Neural cell (in vitro differentiated cells): ENCODE results near the gene TBRG1.

Source experiments
- EP300 ChIP-seq: fragments of 450-650 bp; conservative IDR thresholded peaks from 2 replicates; pipeline ENCODE4 v1.6.1; 2014; ENCODE audit warnings: antibody characterized with exemption, mild to moderate bottlenecking, moderate library complexity; ENCODE audit not compliant: poor library complexity, severe bottlenecking
- EZH2 ChIP-seq: fragments of 200-600, 300-800 bp; shearing (Covaris generic), sonication (generic); IDR thresholded peaks from 2 replicates; pipeline ENCODE4 v1.6.1; 2014; ENCODE audit warnings: antibody characterized with exemption, low read length, borderline replicate concordance, mild to moderate bottlenecking; ENCODE audit not compliant: insufficient read depth, poor library complexity, severe bottlenecking
- MXI1 ChIP-seq: fragments of 450-650 bp; conservative IDR thresholded peaks from 2 replicates; pipeline ENCODE4 v1.6.1; 2014; ENCODE audit warnings: antibody characterized with exemption, mild to moderate bottlenecking; ENCODE audit not compliant: poor library complexity, severe bottlenecking
- POLR2AphosphoS5 ChIP-seq: IDR thresholded peaks from 2 replicates; pipeline ENCODE4 v1.6.1; 2012
- RAD21 ChIP-seq: fragments of 450-650 bp; conservative IDR thresholded peaks from 2 replicates; pipeline ENCODE4 v1.6.1; 2014; ENCODE audit warnings: antibody characterized with exemption, mild to moderate bottlenecking, moderate library complexity
- SMC3 ChIP-seq: fragments of 450-650 bp; conservative IDR thresholded peaks from 2 replicates; pipeline ENCODE4 v1.6.1; 2014; ENCODE audit warnings: antibody characterized with exemption, mild to moderate bottlenecking, moderate library complexity; ENCODE audit not compliant: poor library complexity
- TAF1 ChIP-seq: IDR thresholded peaks from 2 replicates; pipeline ENCODE4 v1.6.1; 2012; ENCODE audit warnings: low read depth
- TF ChIP-seq, protein P1 (sequence below): fragments of 450-650 bp; IDR thresholded peaks from 2 replicates; pipeline ENCODE4 v1.5.1; 2014; ENCODE audit warnings: antibody characterized with exemption, mild to moderate bottlenecking, moderate library complexity; ENCODE audit not compliant: poor library complexity, severe bottlenecking
- TF ChIP-seq, protein P2 (sequence below): IDR thresholded peaks from 2 replicates; pipeline ENCODE4 v1.6.1; 2012; ENCODE audit warnings: borderline replicate concordance

DNA sequence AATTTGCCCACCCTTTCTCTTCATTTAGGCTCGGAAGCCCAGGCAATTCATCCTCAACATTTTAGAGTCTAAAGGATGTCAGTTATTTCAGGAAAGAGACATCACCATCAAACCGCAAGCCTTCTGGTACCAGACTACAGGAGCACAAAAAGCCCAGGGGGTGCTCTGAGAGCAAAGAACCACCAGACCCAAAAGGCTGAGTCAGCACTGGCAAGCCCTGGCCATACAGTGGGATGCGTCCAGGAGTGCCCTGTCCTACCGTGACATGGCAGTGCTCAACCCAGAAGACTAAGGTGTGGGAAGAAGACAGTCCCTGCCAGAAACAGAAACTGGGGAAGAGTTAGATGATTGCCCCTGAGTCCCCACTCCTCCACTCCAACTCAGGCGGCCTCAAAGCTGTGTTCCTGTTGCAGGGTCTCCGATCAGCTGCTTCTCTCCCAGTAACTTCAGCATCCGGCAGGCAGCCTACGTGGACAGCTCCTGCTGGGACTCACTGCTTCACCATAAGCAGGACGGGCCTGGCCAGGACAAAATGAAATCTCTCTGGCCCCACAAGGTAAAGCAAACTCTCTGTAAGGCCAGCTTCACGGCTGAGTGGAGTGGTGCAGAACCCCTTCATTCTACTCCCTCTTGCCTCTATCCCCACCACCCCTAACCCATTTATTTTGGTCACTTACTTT, 10.0 kb upstream of the TBRG1 start:
- TF ChIP-seq, protein P1, sequence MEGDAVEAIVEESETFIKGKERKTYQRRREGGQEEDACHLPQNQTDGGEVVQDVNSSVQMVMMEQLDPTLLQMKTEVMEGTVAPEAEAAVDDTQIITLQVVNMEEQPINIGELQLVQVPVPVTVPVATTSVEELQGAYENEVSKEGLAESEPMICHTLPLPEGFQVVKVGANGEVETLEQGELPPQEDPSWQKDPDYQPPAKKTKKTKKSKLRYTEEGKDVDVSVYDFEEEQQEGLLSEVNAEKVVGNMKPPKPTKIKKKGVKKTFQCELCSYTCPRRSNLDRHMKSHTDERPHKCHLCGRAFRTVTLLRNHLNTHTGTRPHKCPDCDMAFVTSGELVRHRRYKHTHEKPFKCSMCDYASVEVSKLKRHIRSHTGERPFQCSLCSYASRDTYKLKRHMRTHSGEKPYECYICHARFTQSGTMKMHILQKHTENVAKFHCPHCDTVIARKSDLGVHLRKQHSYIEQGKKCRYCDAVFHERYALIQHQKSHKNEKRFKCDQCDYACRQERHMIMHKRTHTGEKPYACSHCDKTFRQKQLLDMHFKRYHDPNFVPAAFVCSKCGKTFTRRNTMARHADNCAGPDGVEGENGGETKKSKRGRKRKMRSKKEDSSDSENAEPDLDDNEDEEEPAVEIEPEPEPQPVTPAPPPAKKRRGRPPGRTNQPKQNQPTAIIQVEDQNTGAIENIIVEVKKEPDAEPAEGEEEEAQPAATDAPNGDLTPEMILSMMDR: no peak
- TF ChIP-seq EP300 (no peak), TAF1 (no peak), POLR2AphosphoS5 (no peak), RAD21 (no peak), EZH2 (no peak), MXI1 (no peak), SMC3 (no peak)
- TF ChIP-seq, protein P2, sequence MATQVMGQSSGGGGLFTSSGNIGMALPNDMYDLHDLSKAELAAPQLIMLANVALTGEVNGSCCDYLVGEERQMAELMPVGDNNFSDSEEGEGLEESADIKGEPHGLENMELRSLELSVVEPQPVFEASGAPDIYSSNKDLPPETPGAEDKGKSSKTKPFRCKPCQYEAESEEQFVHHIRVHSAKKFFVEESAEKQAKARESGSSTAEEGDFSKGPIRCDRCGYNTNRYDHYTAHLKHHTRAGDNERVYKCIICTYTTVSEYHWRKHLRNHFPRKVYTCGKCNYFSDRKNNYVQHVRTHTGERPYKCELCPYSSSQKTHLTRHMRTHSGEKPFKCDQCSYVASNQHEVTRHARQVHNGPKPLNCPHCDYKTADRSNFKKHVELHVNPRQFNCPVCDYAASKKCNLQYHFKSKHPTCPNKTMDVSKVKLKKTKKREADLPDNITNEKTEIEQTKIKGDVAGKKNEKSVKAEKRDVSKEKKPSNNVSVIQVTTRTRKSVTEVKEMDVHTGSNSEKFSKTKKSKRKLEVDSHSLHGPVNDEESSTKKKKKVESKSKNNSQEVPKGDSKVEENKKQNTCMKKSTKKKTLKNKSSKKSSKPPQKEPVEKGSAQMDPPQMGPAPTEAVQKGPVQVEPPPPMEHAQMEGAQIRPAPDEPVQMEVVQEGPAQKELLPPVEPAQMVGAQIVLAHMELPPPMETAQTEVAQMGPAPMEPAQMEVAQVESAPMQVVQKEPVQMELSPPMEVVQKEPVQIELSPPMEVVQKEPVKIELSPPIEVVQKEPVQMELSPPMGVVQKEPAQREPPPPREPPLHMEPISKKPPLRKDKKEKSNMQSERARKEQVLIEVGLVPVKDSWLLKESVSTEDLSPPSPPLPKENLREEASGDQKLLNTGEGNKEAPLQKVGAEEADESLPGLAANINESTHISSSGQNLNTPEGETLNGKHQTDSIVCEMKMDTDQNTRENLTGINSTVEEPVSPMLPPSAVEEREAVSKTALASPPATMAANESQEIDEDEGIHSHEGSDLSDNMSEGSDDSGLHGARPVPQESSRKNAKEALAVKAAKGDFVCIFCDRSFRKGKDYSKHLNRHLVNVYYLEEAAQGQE: no peak
